KOPT-K1 (cell line): ENCODE data around the gene ALPK1.
A peak's percentile ranks its signal among the peaks of the same experiment; 100 is the strongest.
"Not testable (repeated sequence)": the region's sequence is repeated elsewhere in the genome, so short reads cannot be mapped to it uniquely, and the experiment has no call there.

Source experiments
- H3K27ac ChIP-seq: fragments of 200-600 bp; sonication (generic); 2 replicates; pipeline ENCODE4 v1.5.1; 2016; ENCODE audit warnings: antibody characterized with exemption, mild to moderate bottlenecking, low read depth, low read length; ENCODE audit not compliant: poor library complexity, severe bottlenecking
- H3K36me3 ChIP-seq: fragments of 200-600 bp; sonication (generic); 2 replicates; pipeline ENCODE4 v1.5.1; 2017; ENCODE audit warnings: antibody characterized with exemption, mild to moderate bottlenecking, low read length, moderate library complexity; ENCODE audit not compliant: insufficient read depth
- H3K9me3 ChIP-seq: fragments of 200-600 bp; sonication (generic); 2 replicates; pipeline ENCODE4 v1.5.1; 2017; ENCODE audit warnings: antibody characterized with exemption, low read length, mild to moderate bottlenecking; ENCODE audit not compliant: insufficient read depth, poor library complexity, severe bottlenecking

ALPK1 gene

GRCh38 chr4:112302320-112303274 is 5.4 kb downstream of the ALPK1 start:
- Histone ChIP-seq H3K9me3 (no peaks in the 10 kb centered on the region), H3K36me3 (no peaks in the 10 kb centered on the region), H3K27ac (peak overlapping the region; percentile 30)

- not testable (repeated sequence) for H3K36me3 ChIP-seq, H3K27ac ChIP-seq, H3K9me3 ChIP-seq
Observed at GRCh38 chr4:112305477-112305876, 8.3 kb downstream of the ALPK1 start.

GRCh38 chr4:112309263-112309791 is 12.2 kb downstream of the ALPK1 start:
- H3K36me3 ChIP-seq, H3K27ac ChIP-seq, H3K9me3 ChIP-seq: not testable (repeated sequence)

- Histone ChIP-seq H3K27ac (no peak overlapping the region), H3K9me3 (no peaks in the 10 kb centered on the region), H3K36me3 (no peaks in the 10 kb centered on the region)
Observed at GRCh38 chr4:112311516-112311915, 14.3 kb downstream of the ALPK1 start.

- no peak overlapping the region for H3K27ac ChIP-seq
- H3K36me3 ChIP-seq: no peaks in the 10 kb centered on the region
- H3K9me3 ChIP-seq: no peaks in the 10 kb centered on the region
Observed at GRCh38 chr4:112312610-112313239, 15.6 kb downstream of the ALPK1 start.

- Histone ChIP-seq H3K9me3 (no peaks in the 10 kb centered on the region), H3K27ac (no peak overlapping the region)
Observed at GRCh38 chr4:112315446-112315845, 18.3 kb downstream of the ALPK1 start.

GRCh38 chr4:112316360-112316759 is 19.2 kb downstream of the ALPK1 start:
- Histone ChIP-seq H3K9me3 (no peaks in the 10 kb centered on the region), H3K36me3 (no peaks in the 10 kb centered on the region), H3K27ac (no peak overlapping the region)

More at GRCh38 chr4:112315446-112315845, 18.3 kb downstream of the ALPK1 start:
- H3K36me3 ChIP-seq: no peaks in the 10 kb centered on the region

- no peak overlapping the region for H3K27ac ChIP-seq
- H3K9me3 ChIP-seq: no peaks in the 10 kb centered on the region
- no peaks in the 10 kb centered on the region for H3K36me3 ChIP-seq
Observed at GRCh38 chr4:112318239-112319142, 21.3 kb downstream of the ALPK1 start.

GRCh38 chr4:112321776-112322684 is 24.9 kb downstream of the ALPK1 start:
- Histone ChIP-seq H3K27ac (no peak overlapping the region), H3K36me3 (no peaks in the 10 kb centered on the region), H3K9me3 (no peaks in the 10 kb centered on the region)

- Histone ChIP-seq H3K9me3 (no peaks in the 10 kb centered on the region), H3K36me3 (no peaks in the 10 kb centered on the region)
Observed at GRCh38 chr4:112322866-112323265, 25.7 kb downstream of the ALPK1 start.

GRCh38 chr4:112325530-112325929 is 28.4 kb downstream of the ALPK1 start:
- no peak overlapping the region for H3K27ac ChIP-seq
- H3K9me3 ChIP-seq: no peaks in the 10 kb centered on the region
- H3K36me3 ChIP-seq: no peaks in the 10 kb centered on the region

More at GRCh38 chr4:112322866-112323265, 25.7 kb downstream of the ALPK1 start:
- H3K27ac ChIP-seq: no peak overlapping the region

- H3K36me3 ChIP-seq: no peaks in the 10 kb centered on the region
- H3K27ac ChIP-seq: no peak overlapping the region
- no peaks in the 10 kb centered on the region for H3K9me3 ChIP-seq
Observed at GRCh38 chr4:112327965-112328733, 31.0 kb downstream of the ALPK1 start.

GRCh38 chr4:112328734-112329130 is 31.6 kb downstream of the ALPK1 start:
- H3K9me3 ChIP-seq: no peaks in the 10 kb centered on the region
- H3K27ac ChIP-seq: no peak overlapping the region
- no peaks in the 10 kb centered on the region for H3K36me3 ChIP-seq
